G401.6 (cell line): Measurements from ENCODE around the gene MZF1.
A peak's percentile ranks its signal among the peaks of the same experiment; 100 is the strongest.

Experiments
- FAIRE-seq: peaks from 2 replicates; lab custom pipeline; 2012; peaks lifted over from hg19 to GRCh38; lab: Jason Lieb, UNC

The MZF1 gene

GRCh38 chr19:58538257-58539168 lies 34.6 kb downstream of the MZF1 start:
- no peak for FAIRE-seq

GRCh38 chr19:58536852-58537798 lies 36.0 kb downstream of the MZF1 start:
- no peak for FAIRE-seq

- no peak for FAIRE-seq
Measured at GRCh38 chr19:58535857-58536256, 37.3 kb downstream of the MZF1 start.

GRCh38 chr19:58531034-58531840 lies 41.9 kb downstream of the MZF1 start:
- FAIRE-seq = no peak

- FAIRE-seq = no peak
Measured at GRCh38 chr19:58529405-58529804, 43.7 kb downstream of the MZF1 start.

GRCh38 chr19:58522709-58523108 lies 50.4 kb downstream of the MZF1 start:
- FAIRE-seq = no peak

GRCh38 chr19:58521651-58522050 lies 51.5 kb downstream of the MZF1 start:
- FAIRE-seq = no peak

- no peak for FAIRE-seq
Measured at GRCh38 chr19:58520257-58520599, 52.9 kb downstream of the MZF1 start.

GRCh38 chr19:58519355-58520256 lies 53.5 kb downstream of the MZF1 start, which contains the start of gene ZBTB45:
TSS of gene ZBTB45 (minus strand) at chr19:58519810. CDS start at chr19:58517673, 2,137 bp downstream.
- FAIRE-seq = peak; percentile 87

GRCh38 chr19:58519087-58519354 lies 54.1 kb downstream of the MZF1 start:
- no peak for FAIRE-seq

GRCh38 chr19:58518256-58519086 lies 54.7 kb downstream of the MZF1 start:
- FAIRE-seq = no peak

GRCh38 chr19:58516964-58517833 lies 55.9 kb downstream of the MZF1 start:
- FAIRE-seq = no peak

- no peak for FAIRE-seq
Measured at GRCh38 chr19:58516246-58516836, 56.8 kb downstream of the MZF1 start.

GRCh38 chr19:58515259-58515658 lies 57.9 kb downstream of the MZF1 start:
- no peak for FAIRE-seq

- no peak for FAIRE-seq
Measured at GRCh38 chr19:58514564-58515022, 58.5 kb downstream of the MZF1 start.

- FAIRE-seq = no peak
Measured at GRCh38 chr19:58513694-58514563, 59.2 kb downstream of the MZF1 start.

GRCh38 chr19:58513213-58513693 lies 59.9 kb downstream of the MZF1 start:
- FAIRE-seq = no peak
